Stimulated activated CD8-positive, alpha-beta memory T cell treated with anti-CD3 and anti-CD28 coated beads, Interleukin-7, amount 100 ng/mL, for 4 hours (primary cell): Measurements from ENCODE around the gene FEM1B.
A peak's percentile ranks its signal among the peaks of the same experiment; 100 is the strongest.

Experiments
- DNase-seq, 2 donors: peaks; one replicate each; pipeline ENCODE4 v3.0.0-alpha.2; 2020; ENCODE audit warnings: low read depth in 2 of 2

The FEM1B gene

GRCh38 chr15:68259883-68260282 is 17.7 kb upstream of the FEM1B start:
- DNase-seq: no peak

GRCh38 chr15:68261241-68261640 is 16.3 kb upstream of the FEM1B start:
- no peak for DNase-seq

DNA sequence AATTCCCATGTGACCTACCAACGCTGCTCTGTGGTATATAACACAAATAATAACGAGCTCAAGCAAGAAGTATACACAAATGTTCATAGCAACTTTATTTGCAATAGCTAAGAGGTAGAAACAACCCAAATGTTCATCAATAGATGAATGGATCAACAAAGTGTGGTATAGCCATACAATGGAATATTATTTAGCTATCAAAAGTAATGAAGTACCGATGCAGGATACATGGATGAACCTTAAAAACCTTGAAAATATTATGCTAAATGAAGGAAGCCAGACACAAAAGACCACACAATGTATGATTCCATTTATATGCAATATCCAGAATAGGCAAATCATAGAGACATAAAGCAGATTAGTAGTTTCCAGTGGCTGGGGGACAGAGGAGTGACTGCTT is 15.6 kb upstream of the FEM1B start:
- DNase-seq: no peak

DNA sequence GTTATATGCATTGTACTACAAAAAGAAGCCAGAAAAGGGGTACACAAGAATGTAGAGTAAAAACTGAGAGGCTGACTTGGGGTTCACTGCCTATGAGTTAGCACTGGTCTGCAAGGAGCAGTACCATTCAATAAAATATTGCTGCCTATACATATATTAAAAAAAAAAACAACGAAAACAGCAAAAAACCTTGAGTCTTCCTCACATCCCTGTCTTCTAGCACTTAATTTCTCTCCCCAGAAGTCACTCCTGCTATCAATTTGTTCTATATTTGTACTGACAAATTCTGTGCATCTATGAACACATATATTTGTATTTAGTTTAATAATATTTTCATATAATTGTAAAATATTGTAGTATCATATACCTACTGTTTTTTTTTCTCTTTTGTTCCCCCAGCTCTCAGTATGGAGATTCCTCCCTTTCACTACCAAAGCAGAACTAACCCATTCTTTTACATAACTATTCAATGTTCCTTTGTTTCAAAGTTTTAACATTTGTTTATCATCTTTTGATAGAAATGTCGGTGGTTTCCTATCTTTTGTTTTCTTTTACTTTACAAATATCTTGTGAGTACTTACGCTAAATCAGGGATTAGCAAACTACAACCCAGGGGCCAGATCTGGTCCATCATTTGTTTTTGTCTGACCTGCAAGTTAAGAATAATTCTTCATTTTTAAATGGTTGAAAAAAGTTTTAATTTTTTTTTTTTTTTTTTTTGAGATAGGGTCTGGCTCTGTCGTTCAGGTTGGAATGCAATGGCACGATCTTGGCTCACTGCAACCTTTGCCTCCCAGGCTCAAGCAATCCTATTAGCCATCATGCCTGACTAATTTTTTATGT is 14.8 kb upstream of the FEM1B start:
- no peak for DNase-seq

- DNase-seq: no peak
Observed at GRCh38 chr15:68264282-68264681, 13.3 kb upstream of the FEM1B start.

DNA sequence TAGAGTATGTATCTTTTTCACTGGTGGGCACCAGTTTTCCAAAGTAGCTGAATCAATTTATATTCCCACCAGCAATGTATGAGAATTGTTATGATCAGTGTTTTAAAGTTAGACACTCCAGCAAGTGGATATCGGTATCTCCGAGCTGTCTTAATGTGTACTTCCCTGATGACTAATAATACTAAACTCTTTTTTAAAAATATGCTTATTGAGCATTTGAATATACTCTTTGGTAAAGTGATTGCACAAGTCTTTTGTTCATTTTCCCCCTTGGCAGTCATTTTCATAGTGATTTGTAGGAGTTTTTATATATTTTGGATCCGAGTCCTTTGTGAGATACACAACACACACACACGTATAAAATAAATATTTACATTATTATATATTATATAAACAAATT is 12.5 kb upstream of the FEM1B start:
- DNase-seq: no peak

DNA sequence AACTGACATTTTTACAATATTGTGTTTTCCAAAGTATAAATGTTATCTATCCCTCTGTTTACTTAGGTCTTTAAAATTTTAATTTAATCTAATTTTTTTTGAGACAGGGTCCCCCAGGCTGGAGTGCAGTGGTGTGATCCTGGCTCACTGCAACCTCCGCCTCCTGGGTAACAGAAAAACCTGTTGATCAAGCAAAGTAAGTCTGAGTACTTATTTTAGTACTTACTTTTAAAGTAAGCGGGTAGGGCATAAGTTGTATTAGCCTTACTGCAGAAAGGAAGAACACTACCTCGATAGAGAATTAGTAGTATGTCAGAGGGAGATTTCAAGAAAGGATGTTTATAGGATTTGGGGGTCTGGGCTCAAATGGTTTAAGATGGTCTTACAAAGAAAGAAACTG is 11.9 kb upstream of the FEM1B start:
- DNase-seq: no peak

DNA sequence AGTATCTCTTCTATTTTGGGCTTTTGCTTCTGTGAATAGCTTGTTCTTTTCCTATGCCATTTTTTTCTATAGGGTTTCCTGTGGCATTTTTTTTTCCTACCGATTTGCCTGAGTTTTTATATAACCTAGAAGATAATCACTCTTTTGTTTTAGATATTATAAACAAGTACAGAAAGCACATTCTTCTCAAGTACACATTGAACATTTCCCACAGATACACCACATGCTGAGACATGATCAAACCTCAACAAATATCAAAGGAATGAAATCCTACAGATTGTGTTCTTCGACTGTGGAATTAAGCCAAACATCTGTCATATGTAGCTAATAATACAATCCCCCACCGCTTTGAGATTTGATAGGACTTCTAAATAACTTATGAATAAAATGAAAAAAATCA is 9.1 kb upstream of the FEM1B start:
- DNase-seq: no peak

- no peak for DNase-seq
Observed at GRCh38 chr15:68271854-68272471, 5.6 kb upstream of the FEM1B start.

DNA sequence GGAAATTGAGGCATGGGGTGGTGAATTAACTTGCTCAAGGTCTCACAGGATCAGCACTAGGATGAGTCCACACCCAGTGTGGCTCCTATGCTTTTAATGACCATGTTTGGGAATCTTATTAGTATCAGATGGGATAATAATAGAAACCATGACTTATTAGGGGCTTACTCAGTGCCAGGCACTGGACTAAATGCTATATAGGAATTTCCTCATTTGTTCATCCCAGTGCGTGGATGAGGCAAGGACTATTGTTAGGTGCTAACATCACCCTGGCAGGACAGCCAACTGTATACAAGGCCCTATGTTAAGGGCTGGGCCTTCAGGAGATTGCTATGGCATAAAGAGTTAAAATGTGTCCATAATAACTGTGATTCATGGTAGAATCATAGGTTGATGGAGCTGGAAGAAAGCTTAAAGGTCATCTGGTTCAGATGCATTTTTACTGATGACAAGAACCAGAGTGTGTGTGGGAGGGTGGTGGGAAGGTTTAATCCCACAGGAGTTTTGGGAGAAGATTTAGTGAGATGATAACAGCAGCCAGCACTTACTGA is 4.7 kb upstream of the FEM1B start:
- DNase-seq: no peak

DNA sequence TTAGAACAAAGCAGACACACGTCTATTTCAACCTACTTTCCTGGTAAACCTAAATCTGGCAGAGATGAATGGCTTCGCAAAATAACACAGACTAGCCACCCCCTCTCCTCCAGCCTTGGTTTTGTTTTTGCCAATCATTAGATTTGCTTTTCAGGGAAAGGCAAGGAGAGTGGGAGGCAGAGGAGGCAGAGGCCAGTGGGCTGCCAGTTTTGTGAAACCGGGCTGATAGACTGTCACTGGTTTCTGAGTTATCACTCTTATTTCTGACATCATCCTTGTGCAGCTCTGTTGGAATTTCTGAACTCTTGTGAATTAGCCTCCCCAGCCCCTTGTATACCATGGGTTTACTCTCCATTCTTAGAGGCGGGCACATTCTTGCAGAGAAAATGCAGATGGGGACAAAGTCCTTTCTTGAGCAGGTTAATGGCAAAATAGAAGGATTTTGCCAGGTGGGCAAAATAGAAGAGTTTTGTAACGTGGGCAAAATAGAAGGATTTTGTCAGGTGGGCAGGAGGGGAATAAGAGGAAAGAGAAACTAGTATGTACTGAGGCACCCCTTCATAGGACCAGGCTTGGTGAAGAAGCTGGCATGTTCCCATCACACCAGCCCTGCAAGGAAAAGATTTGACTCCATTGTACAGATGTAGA is 3.2 kb upstream of the FEM1B start:
- DNase-seq: no peak

- DNase-seq: no peak
Observed at GRCh38 chr15:68275165-68275746, 2.3 kb upstream of the FEM1B start.

DNA sequence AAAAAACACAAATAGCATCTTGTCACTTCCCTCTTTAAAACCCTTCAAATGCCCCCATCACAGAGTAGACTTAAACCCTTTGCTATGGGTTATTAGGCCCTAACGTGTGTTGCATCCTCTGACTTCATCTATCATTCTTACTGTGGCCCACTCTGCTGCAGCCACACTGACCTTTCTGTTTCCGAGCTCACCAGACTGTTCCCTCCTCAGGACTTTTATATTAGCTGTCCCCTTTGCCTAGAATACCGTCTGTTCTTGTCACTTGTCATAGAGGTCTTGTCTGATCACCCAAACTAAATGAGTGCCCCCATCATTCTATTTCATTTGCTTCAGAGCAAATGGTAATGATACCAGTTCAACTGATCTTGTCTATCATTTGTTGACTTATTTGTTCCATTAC is 877 bp upstream of the FEM1B start:
- DNase-seq: no peak

DNA sequence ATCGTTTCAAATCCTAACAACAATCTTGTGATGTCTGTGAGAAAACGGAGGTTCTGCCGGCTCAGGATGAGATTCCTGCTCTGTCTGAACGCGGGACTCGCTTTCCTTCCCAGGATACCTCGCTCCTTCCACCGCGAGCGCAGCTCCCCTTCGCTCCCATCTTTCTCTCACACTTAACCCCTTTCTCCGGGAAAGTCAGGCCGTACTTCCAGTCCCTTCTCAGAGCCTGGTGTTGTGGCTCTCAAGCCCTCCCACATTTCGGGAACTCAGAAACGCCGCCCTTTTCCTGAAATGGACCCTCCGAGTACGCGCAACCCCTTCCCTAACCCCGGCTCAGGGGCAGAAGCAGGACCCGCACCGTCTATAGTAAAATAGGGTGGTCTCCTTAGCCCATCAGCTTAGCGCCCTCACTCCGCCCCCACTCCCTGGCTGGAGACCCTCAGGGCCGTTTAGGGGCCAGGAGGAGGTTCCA is 378 bp upstream of the FEM1B start:
- peak in 1 of 2 donors; percentile 16 for DNase-seq

DNA sequence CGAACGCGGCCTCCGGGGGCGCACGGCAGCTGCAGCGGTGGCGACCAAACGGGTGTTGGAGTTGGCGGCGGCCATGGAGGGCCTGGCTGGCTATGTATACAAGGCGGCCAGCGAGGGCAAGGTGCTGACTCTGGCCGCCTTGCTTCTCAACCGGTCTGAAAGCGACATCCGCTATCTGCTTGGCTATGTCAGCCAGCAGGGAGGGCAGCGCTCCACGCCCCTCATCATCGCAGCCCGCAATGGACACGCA is 725 bp downstream of the FEM1B start:
- DNase-seq: no peak

DNA sequence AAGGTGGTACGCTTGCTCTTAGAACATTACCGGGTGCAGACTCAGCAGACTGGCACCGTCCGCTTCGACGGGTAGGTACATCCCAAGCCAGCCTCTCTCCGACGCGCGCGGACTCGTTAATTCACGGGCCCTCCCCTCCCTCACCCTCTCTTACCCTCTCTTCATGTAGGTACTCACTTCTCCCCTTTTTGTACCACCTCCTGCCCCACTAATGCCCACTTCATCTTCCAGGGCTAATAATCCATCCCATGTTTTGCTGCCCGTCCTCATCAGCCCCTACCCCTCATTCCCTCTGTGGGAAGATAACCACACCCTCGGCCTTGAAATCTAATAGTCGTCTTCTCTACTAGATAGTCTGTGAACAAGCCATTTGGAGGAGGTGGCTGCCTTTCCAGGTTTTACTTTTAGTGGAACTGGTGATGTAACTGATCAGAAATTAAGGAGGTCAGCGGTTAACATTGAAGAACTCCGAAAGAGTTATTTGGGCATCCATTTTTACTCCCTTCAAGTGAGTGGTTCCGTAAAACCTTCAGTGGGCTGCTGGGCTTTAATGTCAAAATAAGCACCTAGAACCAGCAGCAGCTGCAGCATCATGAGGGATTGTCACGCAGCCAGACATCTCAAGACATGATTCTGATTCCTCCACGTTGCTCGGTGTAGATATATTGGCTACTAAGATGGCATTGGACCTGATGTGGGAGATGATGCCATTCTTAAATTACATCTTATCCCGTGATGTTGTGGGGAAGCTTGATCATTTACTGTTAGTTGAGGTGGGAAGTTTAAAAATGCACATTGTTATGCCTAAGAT is 1.3 kb downstream of the FEM1B start:
- DNase-seq: no peak

GRCh38 chr15:68279779-68280753 is 2.5 kb downstream of the FEM1B start:
- no peak for DNase-seq

DNA sequence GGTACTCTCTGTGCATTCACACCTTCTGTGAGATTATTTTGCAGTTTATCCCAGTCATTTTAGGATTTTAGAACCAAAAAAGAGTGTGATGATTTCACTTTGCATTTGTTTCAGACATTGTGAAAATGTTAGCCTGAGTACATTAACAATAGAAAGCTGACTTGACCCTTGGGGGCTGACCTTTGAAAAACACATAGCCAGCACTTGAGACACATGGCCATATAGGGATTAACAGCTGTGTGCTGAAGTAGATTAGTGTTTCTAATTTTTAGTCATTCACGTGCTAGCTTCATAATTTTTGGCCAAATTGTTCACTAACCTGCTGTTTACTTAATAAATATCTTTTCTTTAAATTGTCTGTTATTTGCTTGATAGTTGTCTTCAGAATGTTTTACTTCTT is 3.5 kb downstream of the FEM1B start:
- no peak for DNase-seq

DNA sequence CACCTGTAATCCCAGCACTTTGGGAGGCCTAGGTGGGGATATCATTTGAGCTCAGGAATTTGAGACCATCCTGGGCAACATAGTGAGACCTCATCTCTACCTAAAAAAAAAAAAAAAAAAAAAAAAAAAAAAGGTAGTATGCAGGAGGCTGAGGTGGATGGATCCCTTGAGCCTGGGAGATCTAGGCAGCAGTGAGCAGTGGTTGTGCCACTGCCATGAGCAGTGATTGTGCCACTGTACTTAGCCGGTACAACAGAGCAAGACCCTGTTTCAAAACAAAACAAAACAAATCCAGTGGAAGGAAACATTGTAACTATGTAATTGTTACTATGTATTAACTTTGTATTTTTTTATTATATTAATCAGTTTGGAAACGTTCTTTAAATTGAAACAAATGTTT is 5.9 kb downstream of the FEM1B start:
- no peak for DNase-seq

GRCh38 chr15:68284616-68285258 is 7.2 kb downstream of the FEM1B start:
- no peak for DNase-seq
